GM18868 (cell line): ENCODE measurements around the gene PACSIN1.

Source experiments
- ATAC-seq: cut with Tn5 transposase; IDR thresholded peaks from one replicate; pipeline ENCODE4 v1.9.1; 2021; ENCODE audit warnings: mild to moderate bottlenecking, moderate library complexity; ENCODE audit not compliant: unreplicated experiment

The PACSIN1 gene

GRCh38 chr6:34465531-34466241 is at the start of gene PACSIN1:
Gene PACSIN1 (plus strand): TSS chr6:34466076. CDS start chr6:34526306, 60,230 bp downstream.
- ATAC-seq: no peak

GRCh38 chr6:34416877-34417371 is 49.0 kb upstream of the PACSIN1 start:
- ATAC-seq: no peak

- no peak for ATAC-seq
Measured at GRCh38 chr6:34418367-34418766, 47.5 kb upstream of the PACSIN1 start.

DNA sequence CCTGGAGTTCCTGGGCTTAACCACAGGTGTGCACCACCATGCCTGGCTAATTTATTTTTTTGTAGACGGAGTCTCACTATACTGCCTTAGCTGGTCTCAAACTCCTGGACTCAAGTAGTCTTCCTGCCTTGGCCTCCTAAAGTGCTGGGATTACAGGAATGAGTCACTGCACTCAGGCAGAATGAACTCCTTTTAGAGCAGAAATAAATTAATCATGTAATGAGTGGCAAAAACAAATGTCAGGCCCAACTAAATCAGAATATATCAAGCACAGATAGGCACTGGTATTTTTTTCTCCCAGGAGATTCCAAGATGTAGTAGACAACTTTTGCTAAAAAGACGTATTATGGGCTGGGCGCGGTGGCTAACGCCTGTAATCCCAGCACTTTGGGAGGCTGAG is 42.6 kb upstream of the PACSIN1 start:
- no peak for ATAC-seq

GRCh38 chr6:34424200-34425131 is 41.4 kb upstream of the PACSIN1 start:
- no peak for ATAC-seq

- ATAC-seq: no peak
Measured at GRCh38 chr6:34425132-34425497, 40.8 kb upstream of the PACSIN1 start.

DNA sequence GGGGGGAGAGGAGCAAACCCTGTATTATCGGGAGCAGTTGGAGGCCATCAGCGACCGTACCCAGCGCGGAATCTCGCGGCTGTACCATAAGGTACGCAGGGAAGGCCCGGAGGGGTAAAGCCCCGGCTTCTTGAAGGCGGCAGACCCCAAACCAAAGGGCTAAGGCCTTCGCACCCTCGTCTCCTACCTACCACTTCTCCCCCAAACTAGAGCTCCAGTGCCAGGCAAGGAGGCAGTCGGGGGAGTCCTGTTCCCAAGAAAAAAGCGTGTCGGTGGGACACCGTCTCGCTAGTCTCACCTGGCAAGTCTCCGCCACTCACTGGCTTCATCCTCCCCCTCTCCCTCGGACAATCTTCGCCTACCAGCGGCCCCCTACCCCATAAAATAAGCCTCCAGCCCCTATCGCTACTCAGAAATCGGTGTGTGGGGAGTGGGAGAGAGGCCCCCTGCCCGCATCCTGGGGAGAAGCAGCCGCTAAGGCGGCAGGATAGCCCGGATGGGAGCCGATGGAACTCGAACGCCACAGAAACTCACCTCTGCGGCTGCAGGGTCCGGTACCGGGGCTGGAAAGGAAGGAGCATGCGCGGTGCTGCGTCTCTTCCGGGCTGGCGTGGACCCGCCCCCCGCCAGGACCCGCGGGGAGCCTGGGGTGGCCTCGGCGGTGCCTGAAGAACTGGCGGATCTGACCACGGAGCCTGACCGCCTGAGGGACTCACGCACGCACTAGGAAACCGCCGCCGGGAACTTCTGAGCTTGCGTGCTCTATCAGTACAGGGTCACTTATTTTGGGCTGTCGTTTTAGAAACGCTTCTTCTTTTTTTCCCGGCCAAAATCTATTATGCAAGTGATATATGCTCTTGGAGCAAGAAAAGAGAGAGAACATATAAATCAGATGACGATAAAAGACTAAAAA is 40.1 kb upstream of the PACSIN1 start, which contains the start of gene RPS10:
TSS of gene RPS10 (minus strand) at position 572 of the 913 bp plus-strand sequence. CDS start 848 bp downstream, outside the sequence.
- ATAC-seq: peak; percentile 67

- ATAC-seq: no peak
Measured at GRCh38 chr6:34435916-34436315, 30.0 kb upstream of the PACSIN1 start.

DNA sequence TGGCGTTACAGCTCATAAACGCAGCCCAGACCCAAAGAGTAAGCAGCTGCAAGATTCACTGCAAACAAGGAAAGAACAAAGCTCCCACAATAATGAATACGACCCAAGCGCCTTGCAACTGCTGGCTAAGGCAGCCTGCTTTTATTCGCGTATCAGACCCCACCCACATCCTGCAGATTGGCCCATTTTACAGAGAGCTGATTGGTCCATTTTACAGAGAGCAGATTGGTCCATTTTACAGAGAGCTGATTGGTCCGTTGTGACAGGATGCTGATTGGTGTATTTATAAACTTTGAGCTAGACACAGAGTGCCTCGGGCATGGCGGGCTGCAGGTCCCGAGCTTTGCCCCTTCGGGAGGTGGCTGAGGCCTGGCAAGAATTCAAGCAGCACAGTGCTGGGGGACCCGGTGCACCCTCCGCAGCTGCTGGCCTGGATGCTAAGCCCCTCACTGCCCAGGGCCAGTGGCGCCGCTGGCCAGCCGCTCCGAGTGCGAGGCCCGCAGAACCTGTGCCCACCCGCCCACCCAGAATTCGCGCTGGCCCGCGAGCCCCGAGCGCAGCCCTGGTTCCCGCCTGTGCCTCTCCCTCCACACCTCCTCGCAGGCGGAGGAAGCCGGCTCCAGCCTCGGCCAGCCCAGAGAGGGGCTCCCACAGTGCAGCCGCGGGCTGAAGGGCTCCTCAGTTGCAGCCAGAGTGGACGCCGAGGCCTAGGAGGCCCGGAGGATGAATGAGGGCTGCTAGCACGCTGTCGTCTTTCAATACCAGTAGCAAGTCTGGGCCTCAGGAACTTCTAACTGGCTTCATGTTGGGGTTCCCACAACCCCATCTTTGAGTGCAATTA is 28.9 kb upstream of the PACSIN1 start:
- ATAC-seq: no peak

GRCh38 chr6:34437644-34437970 is 28.3 kb upstream of the PACSIN1 start:
- no peak for ATAC-seq

DNA sequence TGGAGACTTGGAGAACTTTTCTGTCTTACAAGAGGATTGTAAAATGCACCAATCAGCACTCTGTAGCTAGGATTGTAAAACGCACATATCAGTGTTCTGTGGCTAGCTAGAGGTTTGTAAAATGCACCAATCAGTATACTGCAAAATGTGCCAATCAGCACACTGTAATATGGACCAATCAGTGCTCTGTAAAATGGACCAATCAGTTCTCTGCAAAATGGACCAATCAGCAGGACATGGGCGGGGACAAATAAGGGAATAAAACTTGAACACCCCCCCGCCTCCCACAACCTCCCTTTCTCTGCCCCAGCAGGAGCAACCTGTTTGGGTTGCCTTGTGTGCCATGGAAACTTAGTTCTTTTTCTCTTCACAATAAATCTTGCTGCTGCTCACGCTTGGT is 27.2 kb upstream of the PACSIN1 start:
- no peak for ATAC-seq

GRCh38 chr6:34439442-34439841 is 26.4 kb upstream of the PACSIN1 start:
- no peak for ATAC-seq

DNA sequence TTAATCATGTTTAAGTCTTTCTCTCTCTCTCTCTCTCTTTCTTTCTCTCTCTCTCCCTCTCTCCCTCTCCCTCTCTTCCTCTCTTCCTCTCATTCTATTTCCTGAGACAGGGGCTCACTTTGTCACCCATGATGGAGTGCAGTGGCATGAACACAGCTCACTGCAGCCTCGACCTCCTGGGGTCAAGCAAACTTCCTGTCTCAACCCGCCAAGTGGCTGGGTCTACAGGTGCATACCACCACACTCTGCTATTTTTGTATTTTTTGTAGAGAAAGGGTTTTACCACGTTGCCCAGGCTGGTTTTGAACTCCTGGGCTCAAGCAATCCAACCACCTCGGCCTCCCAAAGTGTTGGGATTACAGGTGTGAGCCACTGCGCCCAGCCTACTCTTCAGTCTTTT is 24.4 kb upstream of the PACSIN1 start:
- ATAC-seq: no peak

- ATAC-seq: no peak
Measured at GRCh38 chr6:34445313-34445860, 20.5 kb upstream of the PACSIN1 start.

DNA sequence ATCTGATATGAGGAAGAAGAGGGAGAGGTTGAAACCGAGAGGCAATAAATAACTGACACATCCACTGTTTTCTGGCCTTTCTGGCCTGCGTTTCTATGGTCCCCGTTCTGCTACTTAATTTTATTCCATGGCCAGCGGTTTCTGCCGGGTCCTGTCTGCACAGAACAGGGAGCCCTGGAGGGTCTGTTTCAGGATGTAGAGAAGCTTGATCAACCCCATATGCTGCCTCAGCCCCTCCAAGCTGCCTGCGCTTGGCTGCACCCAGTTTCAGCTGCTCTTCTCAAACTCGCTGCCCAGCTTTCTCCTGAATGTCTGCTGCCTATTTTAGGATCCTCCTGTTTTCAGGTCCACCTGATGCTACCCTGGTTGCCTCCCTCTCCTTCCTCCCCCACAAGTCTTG is 18.5 kb upstream of the PACSIN1 start:
- ATAC-seq: no peak

DNA sequence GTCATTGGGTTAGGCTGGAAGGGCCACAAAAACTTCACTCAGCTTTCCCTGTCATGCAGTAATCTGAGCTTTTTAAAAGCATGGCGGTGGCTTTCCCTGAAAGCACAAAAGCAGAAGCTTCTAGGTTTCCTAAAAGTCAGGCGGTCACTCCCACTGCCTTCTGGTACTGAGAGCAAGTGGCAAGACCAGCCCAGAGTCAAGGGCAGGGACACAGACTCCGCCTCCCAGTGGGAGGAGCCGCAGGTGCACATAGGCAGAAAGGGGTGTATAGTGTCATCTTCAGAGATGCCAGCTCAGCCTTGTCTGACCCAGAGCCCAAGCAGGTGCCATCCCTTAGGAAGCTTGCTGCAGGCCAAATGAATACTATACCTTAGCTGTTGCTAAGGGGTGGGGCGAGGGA is 18.0 kb upstream of the PACSIN1 start:
- no peak for ATAC-seq

- no peak for ATAC-seq
Measured at GRCh38 chr6:34451192-34451591, 14.7 kb upstream of the PACSIN1 start.

GRCh38 chr6:34455831-34456230 is 10.0 kb upstream of the PACSIN1 start:
- ATAC-seq: no peak

DNA sequence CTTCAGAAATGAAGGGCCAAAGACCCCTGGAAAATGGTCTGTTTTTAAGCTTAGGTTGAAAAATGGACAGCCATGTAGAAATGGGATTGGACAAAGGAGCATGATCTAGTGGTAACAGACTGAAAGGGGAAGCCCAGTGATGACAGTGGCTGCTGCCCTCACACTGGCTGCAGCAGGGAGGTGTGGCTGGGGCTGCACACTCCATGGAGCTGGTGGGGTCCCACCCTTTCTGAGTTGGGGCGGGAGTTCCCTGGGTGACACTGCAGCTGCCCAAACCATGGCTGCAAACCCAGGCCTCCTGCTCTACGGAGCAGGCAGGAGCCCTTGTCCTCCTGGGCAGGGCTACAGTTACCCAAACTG is 8.5 kb upstream of the PACSIN1 start:
- ATAC-seq: peak; percentile 49
